GM19035 (cell line): ENCODE data around the gene IL15.

Experiments used
- ATAC-seq: cut with Tn5 transposase; IDR thresholded peaks from one replicate; pipeline ENCODE4 v1.9.1; 2021; ENCODE audit not compliant: unreplicated experiment

Gene IL15

DNA sequence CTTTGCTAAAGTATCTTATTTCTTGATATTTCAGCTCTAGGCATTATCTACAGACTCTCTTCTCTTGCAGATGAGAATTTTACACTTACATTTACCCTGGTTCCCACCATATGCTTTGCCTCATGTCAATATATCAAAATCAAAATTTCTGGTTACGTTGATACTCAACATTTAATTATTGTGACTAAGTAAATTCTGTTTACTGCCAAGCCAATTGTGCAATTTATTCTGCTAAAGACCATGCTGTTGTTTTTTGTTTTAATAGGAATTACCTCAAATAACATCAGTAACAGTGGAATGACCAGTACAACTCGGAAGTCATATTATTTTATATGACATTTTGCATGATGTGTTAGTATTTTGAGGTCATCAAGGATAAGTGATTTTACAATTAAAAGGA is 125.5 kb downstream of the IL15 start:
- ATAC-seq: no peak

DNA sequence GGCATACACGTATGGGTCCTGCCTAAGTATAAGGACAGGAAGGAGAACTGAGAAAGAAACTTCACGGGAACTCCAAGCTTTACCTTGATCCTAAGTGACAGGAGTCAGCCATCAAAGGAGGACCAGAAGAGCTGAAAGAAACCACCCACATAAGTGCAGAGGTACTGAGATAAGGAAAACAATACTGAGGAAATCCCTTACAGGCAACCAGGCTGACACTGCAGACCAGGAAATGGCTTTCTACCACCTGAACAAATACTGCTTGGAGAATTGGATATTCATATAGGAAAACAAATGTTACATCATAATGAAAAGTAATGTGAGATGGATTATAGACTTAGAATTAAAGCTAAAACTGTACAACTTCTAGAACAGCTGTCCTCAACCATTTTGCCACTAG is 127.0 kb downstream of the IL15 start:
- ATAC-seq: no peak

- no peak for ATAC-seq
These were observed 132.6 kb downstream of the IL15 start for GRCh38 chr4:141768954-141769353.

- ATAC-seq: peak; percentile 84
These were observed 135.8 kb downstream of the IL15 start for GRCh38 chr4:141771889-141772830.

GRCh38 chr4:141772838-141773237 is 136.5 kb downstream of the IL15 start:
- ATAC-seq: no peak

- ATAC-seq: no peak
These were observed 145.8 kb downstream of the IL15 start for GRCh38 chr4:141782205-141782604.
